Activated T-cell treated with anti-CD3 and anti-CD28 coated beads for 4 hours (primary cell): ENCODE measurements around the gene TMEM234.
"Not testable (repeated sequence)": the region's sequence is repeated elsewhere in the genome, so short reads cannot be mapped to it uniquely, and the experiment has no call there.

Experiments
- DNase-seq: peaks from one replicate; pipeline ENCODE4 v3.0.0-alpha.2; 2020

TMEM234 gene

GRCh38 chr1:32221980-32222755 is at the start of gene TMEM234, which contains the start of gene EIF3I:
Gene TMEM234 (minus strand): TSS chr1:32222353. CDS start chr1:32222322, 31 bp downstream.
Gene EIF3I (plus strand): TSS chr1:32222407. CDS start chr1:32222442, 35 bp downstream.
- peak; percentile 91 for DNase-seq

DNA sequence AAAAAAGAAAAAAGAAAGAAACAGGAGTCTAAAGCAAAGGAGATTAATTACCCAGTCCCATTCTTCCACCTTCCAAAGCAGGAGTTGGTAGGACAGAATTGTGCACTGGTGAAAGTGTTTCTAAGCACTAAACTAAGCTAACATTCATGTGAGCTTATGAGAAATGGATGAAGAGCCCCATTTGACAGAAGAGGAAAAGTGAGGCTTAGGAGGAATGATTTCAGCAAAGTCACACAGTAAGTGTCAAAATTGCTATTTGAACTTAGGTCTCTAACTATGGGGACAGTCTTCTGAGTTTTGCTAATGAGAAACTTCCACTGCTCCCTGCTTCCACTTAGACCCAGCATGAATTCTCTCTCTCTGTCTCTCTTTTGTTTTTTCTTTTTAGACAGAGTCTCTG is 47.6 kb upstream of the TMEM234 start:
- no peak for DNase-seq

DNA sequence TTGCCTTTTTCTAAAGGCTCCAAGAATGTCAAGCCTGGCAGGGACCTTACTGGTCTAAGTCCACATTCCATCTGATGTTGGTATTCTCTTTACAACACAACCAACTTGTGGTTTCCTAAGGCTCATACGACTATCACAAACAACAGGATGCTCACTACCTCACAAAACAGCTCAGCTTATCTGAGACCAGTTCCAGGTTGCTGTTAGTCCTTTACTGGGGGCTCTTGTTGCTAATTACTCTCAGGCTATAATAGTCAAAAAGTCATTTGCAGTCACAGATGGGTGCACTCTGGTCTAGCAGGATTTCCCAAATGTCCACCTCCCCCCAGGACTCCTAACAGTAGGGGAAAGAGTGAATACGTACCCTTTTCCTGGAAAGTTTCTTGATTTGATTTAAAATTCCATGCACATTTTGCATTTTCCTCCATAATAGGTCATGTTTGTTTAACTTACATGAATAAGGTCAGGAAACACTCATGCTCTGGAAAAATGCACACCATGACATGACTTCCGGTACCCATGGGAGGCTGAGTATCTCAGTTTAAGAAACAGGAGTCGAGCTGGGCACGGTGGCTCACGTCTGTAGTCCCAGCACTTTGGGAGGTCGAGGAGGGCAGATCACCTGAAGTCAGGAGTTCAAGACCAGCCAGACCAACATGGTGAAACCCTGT is 44.9 kb upstream of the TMEM234 start:
- DNase-seq = no peak

GRCh38 chr1:32265846-32266245 is 43.7 kb upstream of the TMEM234 start:
- DNase-seq = no peak

DNA sequence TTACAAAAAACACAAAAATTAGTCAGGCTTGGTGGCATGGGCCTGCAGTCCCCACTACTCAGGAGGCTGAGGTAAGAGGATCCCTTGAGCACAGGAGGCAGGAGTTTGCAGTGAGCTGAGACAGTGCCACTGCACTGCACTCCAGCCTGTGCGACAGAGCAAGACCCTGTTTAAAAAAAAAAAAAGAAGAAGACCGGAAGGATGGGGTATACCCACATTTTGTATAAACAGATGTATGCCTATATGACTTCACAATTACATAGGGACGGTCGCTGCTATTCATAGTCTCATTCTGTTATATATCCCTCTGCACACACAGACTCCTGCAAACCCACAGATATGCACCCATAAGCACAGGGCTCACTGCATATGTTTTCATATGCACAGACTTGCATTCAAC is 41.6 kb upstream of the TMEM234 start:
- DNase-seq = no peak

DNA sequence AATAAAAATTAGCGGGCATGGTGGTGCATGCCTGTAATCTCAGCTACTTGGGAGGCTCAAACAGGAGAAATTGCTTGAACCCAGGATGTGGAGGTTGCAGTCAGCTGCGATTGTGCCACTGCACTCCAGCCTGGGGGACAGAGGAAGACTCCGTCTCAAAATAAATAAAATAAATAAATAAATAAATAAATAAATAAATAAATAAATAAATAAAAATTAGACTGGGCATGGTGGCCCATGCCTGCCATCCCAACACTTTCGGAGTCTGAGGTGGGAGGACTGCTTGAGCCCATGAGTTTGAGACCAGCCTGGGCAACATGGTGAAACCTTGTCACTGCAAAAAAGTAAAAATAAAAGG is 41.1 kb upstream of the TMEM234 start:
- not testable (repeated sequence) for DNase-seq

DNA sequence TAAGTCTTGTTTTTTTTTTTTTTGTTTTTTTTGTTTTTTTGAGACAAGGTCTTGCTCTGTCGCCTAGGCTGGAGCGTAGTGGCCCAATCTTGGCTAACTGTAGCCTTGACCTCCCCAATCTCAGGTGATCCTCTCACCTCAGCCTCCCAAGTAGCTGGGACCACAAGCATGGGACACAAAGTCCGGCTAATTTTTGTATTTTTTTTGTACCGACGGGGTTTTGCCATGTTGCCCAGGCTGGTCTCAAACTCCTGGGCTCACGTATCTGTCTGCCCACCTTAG is 35.0 kb upstream of the TMEM234 start:
- no peak for DNase-seq

GRCh38 chr1:32256473-32257226 is 34.5 kb upstream of the TMEM234 start:
- DNase-seq = no peak

GRCh38 chr1:32255072-32256071 is 33.2 kb upstream of the TMEM234 start:
- DNase-seq = no peak

- peak; percentile 46 for DNase-seq
Observed at GRCh38 chr1:32250893-32251716, 29.0 kb upstream of the TMEM234 start, which contains the start of gene LCK. Gene LCK (plus strand): TSS chr1:32251265. CDS start chr1:32274330, 23,065 bp downstream.

DNA sequence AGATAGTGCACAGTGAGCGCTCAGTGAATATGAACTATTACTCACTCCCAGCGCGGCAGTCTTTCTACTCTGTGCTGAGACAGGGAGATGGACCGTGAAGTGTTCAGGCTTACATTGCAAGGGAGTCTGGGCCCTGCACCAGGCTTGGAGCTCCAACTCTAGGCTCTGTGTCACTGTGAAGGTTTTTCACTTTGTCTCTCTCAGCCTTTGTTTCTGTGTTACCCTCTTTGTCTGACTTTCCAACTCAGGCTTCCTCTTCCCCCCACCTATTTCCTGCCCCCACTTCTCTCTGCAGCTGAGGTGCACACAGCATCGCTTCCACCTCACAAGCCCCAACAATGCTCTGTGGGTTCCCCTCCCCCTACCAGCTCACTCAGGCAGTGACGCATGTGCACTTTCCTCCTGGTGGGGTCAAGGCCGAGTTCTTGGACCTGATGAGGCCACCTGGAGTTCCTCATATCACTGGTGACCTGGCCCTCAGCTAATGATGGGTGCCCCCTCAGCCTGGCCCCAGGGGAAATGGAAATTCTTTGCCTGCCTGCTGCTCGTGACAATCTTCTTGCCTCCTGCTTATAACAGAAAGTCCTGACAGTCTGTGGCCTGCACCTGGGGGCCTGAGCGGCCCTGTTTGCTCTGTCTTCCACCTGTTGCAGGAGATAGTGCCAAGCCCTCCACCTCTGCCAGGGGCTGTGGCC is 27.8 kb upstream of the TMEM234 start:
- DNase-seq = peak; percentile 69

DNA sequence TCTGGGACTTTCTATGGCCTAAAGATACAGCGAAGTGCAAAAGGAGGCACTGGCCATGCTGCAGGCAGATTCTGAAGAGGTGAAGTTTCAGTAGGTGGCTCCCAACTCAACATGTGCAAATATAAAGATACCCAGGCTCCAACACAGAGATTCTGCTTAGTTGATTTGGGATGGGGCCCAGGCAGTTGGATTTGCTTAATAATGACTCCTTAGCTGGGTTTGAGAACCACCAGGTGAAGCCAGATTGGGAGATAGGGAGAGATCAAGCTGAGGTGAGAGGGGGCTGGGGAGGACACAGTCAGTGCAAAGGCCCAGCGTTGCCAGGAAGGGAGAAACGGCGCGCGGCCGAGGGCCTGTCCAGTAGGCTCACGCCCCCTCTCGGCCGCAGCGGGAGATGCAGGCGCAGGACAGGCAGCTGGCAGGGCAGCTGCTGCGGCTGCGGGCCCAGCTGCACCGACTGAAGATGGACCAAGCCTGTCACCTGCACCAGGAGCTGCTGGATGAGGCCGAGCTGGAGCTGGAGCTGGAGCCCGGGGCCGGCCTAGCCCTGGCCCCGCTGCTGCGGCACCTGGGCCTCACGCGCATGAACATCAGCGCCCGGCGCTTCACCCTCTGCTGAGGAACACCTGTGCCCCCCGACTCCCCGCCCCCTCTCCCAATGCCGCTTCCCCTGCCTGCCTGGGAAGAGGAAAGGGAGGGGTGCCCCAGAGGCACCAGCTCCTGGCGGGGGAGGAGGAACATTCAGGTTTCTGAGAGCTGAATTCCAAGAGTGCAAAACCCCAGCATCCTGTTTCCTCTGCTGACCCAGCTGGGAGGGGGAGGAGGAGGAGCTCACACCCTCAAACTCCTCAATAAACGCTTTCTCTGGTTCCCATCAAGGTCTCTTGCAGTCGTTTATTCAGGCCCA is 26.1 kb upstream of the TMEM234 start:
- peak; percentile 64 for DNase-seq

- DNase-seq = no peak
Observed at GRCh38 chr1:32247452-32247851, 25.3 kb upstream of the TMEM234 start.

- DNase-seq = no peak
Observed at GRCh38 chr1:32246888-32247273, 24.7 kb upstream of the TMEM234 start, which contains the start of gene FAM167B. Gene FAM167B (plus strand): TSS chr1:32247222. CDS start chr1:32247422, 200 bp downstream.

GRCh38 chr1:32242341-32242851 is 20.2 kb upstream of the TMEM234 start:
- no peak for DNase-seq

DNA sequence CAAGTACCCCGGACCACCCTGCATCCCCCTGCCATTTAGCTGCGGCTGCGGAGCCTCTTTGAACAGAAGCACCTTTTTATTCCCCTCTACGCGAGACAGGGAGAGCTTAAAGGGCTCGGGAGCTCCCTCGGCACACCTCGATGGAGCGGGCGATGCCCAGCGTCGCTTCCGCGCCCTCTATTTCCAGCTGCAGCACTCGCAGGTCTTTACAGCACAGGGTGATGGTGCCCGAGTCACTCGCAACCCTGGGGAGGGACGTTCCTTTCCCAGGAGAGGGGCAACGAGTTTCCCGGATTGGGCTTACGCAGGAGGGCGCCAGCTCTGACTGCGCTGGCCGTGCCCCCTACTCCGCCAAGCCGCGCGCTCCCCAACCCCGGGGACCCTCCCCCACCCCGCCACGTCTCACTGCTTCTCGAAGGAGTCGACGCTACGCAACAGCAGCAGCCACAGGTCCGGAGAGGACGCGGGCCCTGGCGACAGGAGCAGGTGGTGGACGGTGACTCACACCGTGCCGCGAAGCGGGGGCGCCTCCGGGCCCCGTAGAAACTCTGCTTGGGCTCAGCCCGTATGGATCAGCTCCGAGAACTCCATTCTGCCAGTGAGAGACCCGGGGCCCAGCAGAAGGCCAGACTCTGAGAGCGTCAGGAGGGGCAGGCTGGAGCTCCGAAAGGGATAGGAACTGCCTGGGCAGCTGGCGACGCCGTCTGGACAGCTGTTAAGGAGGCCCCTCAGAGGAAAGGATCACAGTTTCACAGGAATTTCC is 19.0 kb upstream of the TMEM234 start:
- DNase-seq = no peak

DNA sequence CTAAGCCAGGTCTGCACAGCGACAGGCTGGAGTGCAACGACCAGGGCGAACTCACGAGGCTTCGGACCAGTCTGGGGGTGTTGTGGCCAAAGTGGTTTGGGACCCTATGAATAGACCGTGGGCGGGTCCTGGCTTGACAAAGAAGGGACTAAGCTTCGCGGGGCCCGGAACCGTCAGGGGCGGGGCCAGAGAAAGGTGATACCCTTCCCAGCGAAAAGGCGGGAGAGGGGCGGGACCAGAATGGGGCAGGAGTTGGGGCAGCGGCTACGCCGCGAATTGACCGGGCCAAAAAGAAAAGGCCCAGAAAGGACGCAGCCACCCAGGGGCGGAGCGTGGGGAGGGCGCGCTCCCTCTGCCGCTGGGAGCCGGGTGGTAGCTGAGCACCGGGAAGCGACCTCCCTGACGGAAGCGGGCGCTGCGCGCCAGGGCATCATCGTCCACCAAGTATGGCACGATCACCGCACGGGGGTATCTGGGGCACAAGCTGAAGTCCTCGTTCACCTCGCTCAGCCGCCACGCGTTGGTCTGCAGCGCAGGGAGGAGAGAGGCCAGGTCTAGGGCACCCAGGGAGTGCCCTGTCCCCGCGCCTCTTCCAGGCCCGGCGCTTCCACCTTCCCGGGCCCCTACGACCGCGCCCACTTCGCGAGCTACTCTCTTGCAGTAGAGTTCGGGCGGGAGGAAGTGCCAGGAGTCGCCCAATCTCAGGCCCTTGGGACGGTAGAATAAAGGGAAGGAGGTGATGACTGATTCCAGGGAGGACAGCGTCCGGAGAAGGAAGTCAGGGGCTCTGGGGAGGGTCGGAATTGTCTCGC is 18.2 kb upstream of the TMEM234 start:
- no peak for DNase-seq

GRCh38 chr1:32239790-32240139 is 17.6 kb upstream of the TMEM234 start:
- DNase-seq = no peak
